ENCODE measurements around the gene ZDHHC11.
"Not testable (repeated sequence)": the region's sequence is repeated elsewhere in the genome, so short reads cannot be mapped to it uniquely, and the experiment has no call there.

Gene ZDHHC11

GRCh38 chr5:759111-759751 lies 91.6 kb downstream of the ZDHHC11 start:
- DNase-seq = peak; percentile 49 to 84 (median 75)

DNA sequence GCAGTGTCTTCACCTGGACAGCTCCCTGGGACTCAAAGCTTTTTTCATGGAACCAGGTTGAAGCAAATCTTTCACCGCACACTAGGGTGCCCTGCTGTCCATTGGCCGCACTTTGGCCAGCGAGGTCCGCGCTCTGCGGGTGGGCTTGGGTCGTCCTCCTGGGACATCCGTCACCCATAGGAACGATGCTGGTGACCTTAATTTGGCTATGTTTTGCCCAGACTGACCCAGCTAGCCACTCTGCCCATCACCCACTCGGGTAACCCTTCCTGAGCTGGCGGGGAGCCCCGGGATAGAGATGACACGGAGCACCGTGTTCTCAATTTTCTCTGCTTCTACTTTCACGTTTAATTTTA lies 92.1 kb downstream of the ZDHHC11 start:
- DNase-seq = peak in 1 of 5 experiments; percentile 4

- DNase-seq = peak in 3 of 5 experiments; percentile 21 to 57 (median 46)
These were observed 92.7 kb downstream of the ZDHHC11 start for GRCh38 chr5:757931-758697.

DNA sequence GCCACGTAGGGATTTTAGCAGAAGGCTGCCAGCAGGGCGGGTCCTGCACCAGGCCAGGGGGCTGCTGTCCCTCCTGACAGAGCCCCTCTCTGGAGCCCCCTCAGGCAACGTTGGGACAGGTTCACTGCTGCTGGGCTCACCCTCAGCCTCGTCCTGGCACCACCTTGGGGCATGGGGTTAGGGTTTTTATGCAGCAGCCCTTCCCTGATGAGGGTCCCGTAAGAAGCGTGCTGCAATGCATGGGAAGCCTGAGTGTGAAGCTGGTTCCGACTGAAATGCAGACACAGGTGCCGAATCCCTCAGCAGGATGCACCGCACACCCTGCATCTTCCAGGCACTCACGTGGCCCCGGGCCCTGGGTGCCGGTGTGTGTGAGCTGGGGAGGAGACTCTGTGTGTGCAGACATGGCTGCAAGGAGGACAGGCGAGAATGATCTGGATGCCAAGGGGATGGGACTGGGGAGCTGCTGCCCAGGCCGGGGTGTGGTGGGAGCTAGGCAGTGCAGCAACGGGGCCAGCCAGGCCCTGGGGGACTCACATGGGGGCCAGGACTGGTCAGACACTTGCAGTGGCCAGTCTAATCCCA lies 93.3 kb downstream of the ZDHHC11 start:
- peak in 1 of 5 experiments; percentile 9 for DNase-seq

GRCh38 chr5:756865-757345 lies 93.9 kb downstream of the ZDHHC11 start:
- peak in 1 of 5 experiments; percentile 41 for DNase-seq

GRCh38 chr5:756171-756570 lies 94.6 kb downstream of the ZDHHC11 start:
- peak in 1 of 5 experiments; percentile 13 for DNase-seq

GRCh38 chr5:754143-754632 lies 96.6 kb downstream of the ZDHHC11 start:
- DNase-seq = peak in 2 of 5 experiments; percentile 4 to 63

- DNase-seq = not testable (repeated sequence)
These were observed 97.1 kb downstream of the ZDHHC11 start for GRCh38 chr5:753567-754142.

GRCh38 chr5:752532-753115 lies 98.2 kb downstream of the ZDHHC11 start:
- DNase-seq = not testable (repeated sequence)

GRCh38 chr5:751992-752391 lies 98.8 kb downstream of the ZDHHC11 start:
- DNase-seq = not testable (repeated sequence)

- DNase-seq = no peak
These were observed 99.3 kb downstream of the ZDHHC11 start for GRCh38 chr5:751496-751895.

DNA sequence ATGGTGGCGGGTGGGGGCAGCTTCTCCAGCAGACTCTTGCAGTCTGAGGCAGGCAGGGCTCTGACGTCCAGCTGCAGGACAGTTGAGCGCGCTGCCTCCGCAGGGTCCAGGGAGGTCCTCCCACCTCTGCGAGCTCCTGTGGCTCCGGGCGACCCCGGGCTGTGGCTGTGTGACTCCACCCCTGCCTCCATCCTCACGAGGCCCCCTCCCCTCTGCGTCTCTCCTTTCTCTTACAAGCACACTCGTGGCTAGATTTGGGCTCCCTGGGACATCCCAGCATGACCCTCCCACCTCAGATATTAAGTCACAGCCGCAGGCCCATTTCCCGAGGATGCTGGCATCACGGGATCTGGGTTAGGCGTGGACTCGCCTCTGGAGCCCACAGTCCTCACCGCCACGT lies 100.6 kb downstream of the ZDHHC11 start:
- DNase-seq = peak in 1 of 5 experiments; percentile 6

- DNase-seq = no peak
These were observed 101.6 kb downstream of the ZDHHC11 start for GRCh38 chr5:749101-749670.

DNA sequence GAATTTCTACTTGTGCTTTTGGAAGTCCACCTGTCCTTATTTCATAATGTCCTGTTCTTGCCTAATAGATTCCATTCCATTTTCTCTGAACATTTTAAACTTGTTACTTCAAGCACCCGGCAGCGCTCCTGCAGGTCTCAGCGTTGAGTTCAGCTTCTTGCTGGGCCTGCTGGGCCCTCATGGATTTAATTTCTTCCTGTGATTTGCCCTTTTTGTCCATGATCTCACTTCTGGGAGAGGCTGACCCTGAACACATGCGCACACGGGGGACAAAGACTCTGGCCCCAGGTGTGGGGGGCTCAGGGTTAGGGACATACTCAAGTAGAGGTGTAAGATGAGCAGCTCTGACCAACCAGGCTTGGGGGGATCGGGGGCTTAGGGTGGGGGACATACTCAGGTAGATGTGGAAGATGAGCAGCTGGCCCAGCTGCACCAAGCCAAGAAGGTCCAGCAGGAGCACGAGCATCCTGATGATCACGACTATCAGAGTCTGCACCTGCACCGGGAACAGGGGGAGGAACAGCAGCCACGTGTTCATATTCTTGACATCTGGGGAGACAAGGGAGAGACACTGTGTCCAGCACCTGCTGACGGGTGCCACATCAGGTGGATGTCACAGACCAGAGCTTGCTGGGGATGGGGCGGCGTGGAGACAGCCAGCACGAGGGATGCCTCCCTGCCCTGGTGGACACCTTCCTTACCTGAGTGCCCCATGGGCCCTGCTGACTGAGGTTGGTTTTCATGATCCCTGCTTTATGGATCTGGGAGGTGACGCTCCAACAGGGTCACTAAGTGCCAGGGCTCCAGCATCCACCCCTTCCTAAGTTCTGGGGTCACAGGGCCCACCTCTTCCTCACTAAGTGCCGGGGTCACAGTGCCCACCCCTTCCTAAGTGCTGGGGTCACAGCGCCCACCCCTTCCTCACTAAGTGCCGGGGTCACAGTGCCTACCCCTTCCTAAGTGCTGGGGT lies 102.5 kb downstream of the ZDHHC11 start:
- DNase-seq = not testable (repeated sequence)

DNA sequence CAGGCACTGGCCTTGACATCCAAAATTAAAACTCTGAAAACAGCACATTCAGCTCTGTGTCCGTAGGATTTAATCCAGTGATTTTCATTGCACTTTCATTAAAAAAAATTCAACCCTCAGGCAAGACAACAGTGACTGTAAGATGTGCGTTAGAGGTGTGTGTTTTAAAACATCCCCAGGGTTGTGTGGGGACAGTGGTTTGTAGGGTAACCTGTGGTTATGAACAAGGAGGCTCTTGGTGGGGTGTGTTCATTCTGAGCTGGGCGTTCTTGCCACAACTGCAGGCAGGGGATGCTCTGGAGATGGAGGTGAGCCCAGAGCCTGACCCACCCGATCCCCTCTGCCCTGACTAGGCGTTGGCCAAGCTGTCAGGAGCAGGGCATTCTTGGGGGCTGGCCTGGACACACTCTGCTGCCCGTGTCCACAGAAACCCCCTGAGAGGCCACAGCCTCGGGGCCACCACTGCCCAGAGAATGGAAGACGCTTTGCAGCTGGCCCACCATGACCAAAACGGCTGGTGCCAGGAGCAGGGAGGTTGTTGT lies 103.4 kb downstream of the ZDHHC11 start:
- DNase-seq = not testable (repeated sequence)

DNA sequence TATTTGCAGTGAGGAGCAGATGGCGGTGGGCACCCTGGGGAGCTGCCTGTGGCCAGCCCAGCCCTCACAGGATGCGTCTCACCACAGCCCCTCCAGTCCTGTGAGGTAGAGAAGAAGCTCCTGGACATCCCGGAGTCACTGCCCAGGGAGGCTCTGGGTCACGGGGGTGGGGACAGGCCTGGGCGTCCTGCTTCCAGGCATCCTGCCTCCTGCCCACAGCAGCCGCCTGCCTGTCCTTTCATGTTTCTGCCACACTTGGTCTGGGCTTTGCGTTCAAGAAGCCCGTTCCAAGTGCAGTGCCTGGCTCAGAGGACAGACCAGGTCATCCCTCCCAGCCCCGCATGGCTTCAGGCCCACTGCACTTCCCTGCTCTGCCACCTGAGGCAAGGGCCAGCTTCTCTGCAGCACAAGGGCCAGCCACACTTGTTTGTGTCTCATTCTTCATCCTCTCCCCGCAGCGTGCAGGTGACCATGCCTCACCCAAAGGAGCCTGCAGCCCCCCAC lies 104.5 kb downstream of the ZDHHC11 start:
- no peak for DNase-seq
